Activated CD4-positive, alpha-beta T cell treated with anti-CD3 and anti-CD28 coated beads for 36 hours (primary cell): ENCODE results near the gene POC5. TPM values are rescaled to one million over a fixed set of nuclear protein-coding genes. Genes with fewer than 3 reads are reported as not detected.

Experiments used
- ATAC-seq: fragments of 200-7000 bp; cut with Tn5 transposase; one replicate; pipeline ENCODE4 v1.10.0; 2021; ENCODE audit warnings: mild to moderate bottlenecking, moderate library complexity
- CTCF ChIA-PET: fragments of 350-600 bp; sonication (Branson Sonifier 250); formaldehyde crosslinking; loops from one replicate; lab custom pipeline; 2021; ENCODE audit warnings: antibody characterized with exemption; lab: Charles Lee
- POLR2A ChIA-PET: fragments of 350-600 bp; sonication (Branson Sonifier 250); formaldehyde crosslinking; loops from one replicate; lab custom pipeline; 2021; ENCODE audit warnings: antibody characterized with exemption, inconsistent platforms; lab: Charles Lee
- DNase-seq: peaks from one replicate; pipeline ENCODE4 v3.0.0-alpha.2; 2020
- H3K27ac Mint-ChIP-seq: one replicate; pipeline ENCODE4 v1.8.0; 2021; ENCODE audit warnings: mixed read lengths
- H3K27me3 Mint-ChIP-seq: one replicate; pipeline ENCODE4 v1.8.0; 2021; ENCODE audit warnings: mixed read lengths
- H3K36me3 Mint-ChIP-seq: one replicate; pipeline ENCODE4 v1.8.0; 2021; ENCODE audit warnings: low read depth, mixed read lengths
- H3K4me1 Mint-ChIP-seq: one replicate; pipeline ENCODE4 v1.8.0; 2021; ENCODE audit warnings: mixed read lengths
- H3K4me3 Mint-ChIP-seq: one replicate; pipeline ENCODE4 v1.8.0; 2021; ENCODE audit warnings: mild to moderate bottlenecking, moderate library complexity, mixed read lengths
- H3K9me3 Mint-ChIP-seq: one replicate; pipeline ENCODE4 v1.8.0; 2021; ENCODE audit warnings: low read depth, mixed read lengths
- intact Hi-C, 2 experiments: fragments of 100-400 bp; cut with DNase I in 1 of 2; cut with micrococcal nuclease in 1 of 2; formaldehyde crosslinking; loops; one replicate each; pipeline versions ENCODE4 v1.14.2 to v1.15.1; 2022 to 2024; cut with DNase I, micrococcal nuclease
- total RNA-seq, 2 experiments: library from RNA; stranded (reverse); gene quantifications; one replicate each; pipeline ENCODE4 v1.2.3, GENCODE V29; 2021

Gene POC5
- total RNA-seq, 2 experiments from 2014 or later = 20.2 to 20.3 TPM

DNA sequence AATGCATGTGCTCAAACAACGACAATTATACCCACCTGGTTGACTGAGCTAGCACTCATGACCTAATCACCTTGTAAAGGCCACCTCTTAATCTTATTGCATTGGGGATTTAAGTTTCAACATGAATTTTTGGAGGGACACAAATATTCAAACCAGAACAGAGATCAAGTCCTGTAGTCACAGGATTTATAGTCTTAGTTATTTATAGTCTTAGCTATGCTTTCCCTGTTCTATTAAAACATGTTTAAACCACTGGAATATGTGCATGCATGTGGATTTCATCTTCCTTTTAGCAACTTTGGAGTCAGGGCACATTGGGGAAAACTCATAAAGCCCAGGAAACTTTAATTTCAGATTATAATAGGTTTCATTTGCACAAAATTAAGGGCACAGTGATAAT is 79.3 kb downstream of the POC5 start:
- Mint-ChIP-seq H3K27ac (no peak overlapping the region), H3K4me1 (peaks cover 2% of the 10 kb centered on the region), H3K4me3 (no peak overlapping the region), H3K9me3 (peaks cover 7% of the 10 kb centered on the region), H3K27me3 (peaks cover 3% of the 10 kb centered on the region), H3K36me3 (peaks cover 3% of the 10 kb centered on the region)
- intact Hi-C loops = no loop called here
- no peak for ATAC-seq
- POLR2A ChIA-PET = no interaction called here
- no peak for DNase-seq
- CTCF ChIA-PET = no interaction called here

DNA sequence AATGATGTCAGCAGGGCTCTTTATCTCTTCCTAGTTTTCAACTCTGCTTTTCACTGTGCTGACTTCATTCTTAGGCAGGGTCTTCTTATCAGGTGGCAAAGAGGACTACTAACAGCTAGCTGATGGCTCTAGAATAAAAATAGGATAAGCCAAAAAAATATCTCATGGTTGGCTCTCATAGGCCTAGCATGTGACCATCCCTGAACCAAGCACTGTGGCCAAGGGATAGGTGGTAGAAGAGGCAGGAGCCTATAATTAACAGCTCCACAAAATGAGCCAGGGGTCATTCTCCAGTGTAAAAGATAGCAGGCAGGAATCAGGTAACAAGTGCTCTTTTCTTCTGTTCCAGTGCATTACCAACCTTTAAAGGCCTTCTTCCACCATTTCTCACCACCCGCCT is 84.9 kb downstream of the POC5 start:
- CTCF ChIA-PET = no interaction called here
- H3K27ac Mint-ChIP-seq = no peak overlapping the region
- peaks cover 3% of the 10 kb centered on the region for H3K27me3 Mint-ChIP-seq
- peaks cover 2% of the 10 kb centered on the region for H3K4me1 Mint-ChIP-seq
- POLR2A ChIA-PET = no interaction called here
- no peak for ATAC-seq
- H3K36me3 Mint-ChIP-seq = peaks cover 3% of the 10 kb centered on the region
- no peak for DNase-seq
- peaks cover 7% of the 10 kb centered on the region for H3K9me3 Mint-ChIP-seq
- no peak overlapping the region for H3K4me3 Mint-ChIP-seq
- intact Hi-C loops = no loop called here

- intact Hi-C loops = no loop called here
- CTCF ChIA-PET = interaction anchor here (1.8 kb wide), 1 partner anchor 10 kb away, joined by 5 read pairs; no protein-coding TSS in a partner anchor
- DNase-seq (no peak), ATAC-seq (no peak)
- Mint-ChIP-seq H3K36me3 (peaks cover 3% of the 10 kb centered on the region), H3K4me1 (peaks cover 2% of the 10 kb centered on the region), H3K27ac (no peak overlapping the region), H3K27me3 (no peaks in the 10 kb centered on the region), H3K9me3 (peaks cover 7% of the 10 kb centered on the region), H3K4me3 (no peak overlapping the region)
- POLR2A ChIA-PET = no interaction called here
Observed at GRCh38 chr5:75630875-75631274, 86.4 kb downstream of the POC5 start.

GRCh38 chr5:75627801-75628200 is 89.4 kb downstream of the POC5 start:
- POLR2A ChIA-PET = no interaction called here
- CTCF ChIA-PET = no interaction called here
- Mint-ChIP-seq H3K27me3 (no peaks in the 10 kb centered on the region), H3K27ac (no peak overlapping the region), H3K9me3 (no peaks in the 10 kb centered on the region), H3K4me3 (no peak overlapping the region), H3K4me1 (no peaks in the 10 kb centered on the region), H3K36me3 (no peaks in the 10 kb centered on the region)
- intact Hi-C loops = no loop called here
- no peak for ATAC-seq
- no peak for DNase-seq

- POLR2A ChIA-PET = no interaction called here
- H3K4me1 Mint-ChIP-seq = no peaks in the 10 kb centered on the region
- intact Hi-C loops = no loop called here
- CTCF ChIA-PET = no interaction called here
- no peaks in the 10 kb centered on the region for H3K36me3 Mint-ChIP-seq
- no peaks in the 10 kb centered on the region for H3K27me3 Mint-ChIP-seq
- H3K4me3 Mint-ChIP-seq = no peak overlapping the region
- H3K9me3 Mint-ChIP-seq = no peaks in the 10 kb centered on the region
- no peak for ATAC-seq
- DNase-seq = no peak
- no peak overlapping the region for H3K27ac Mint-ChIP-seq
Observed at GRCh38 chr5:75626959-75627358, 90.3 kb downstream of the POC5 start.

Other genes with a start within 250 kb of the POC5 start
- 10 to 100 TPM; 21.6 to 24.5 TPM for gene CERT1, start 205.8 kb downstream of the POC5 start, total RNA-seq
- 10 to 100 TPM; 35.5 to 49.1 TPM for gene POLK, start 205.5 kb downstream of the POC5 start, total RNA-seq
- gene ANKDD1B, start 106.0 kb downstream of the POC5 start, total RNA-seq = under 1 TPM in 1 of 2 experiments, not detected in 1; 0.21 TPM